Measurements from ENCODE around the gene PRSS12. TPM values are rescaled to one million over a fixed set of nuclear protein-coding genes. Genes with fewer than 3 reads are reported as not detected.

The PRSS12 gene
- total and polyA plus RNA-seq, 2 experiments from 2014 or later, result 0.42 to 0.48 TPM

- H3K4me3 ChIP-seq, result no peak overlapping the region
- no peaks in the 10 kb centered on the region for H3K27me3 ChIP-seq
- no peaks in the 10 kb centered on the region for H3K36me3 ChIP-seq
- no peaks in the 10 kb centered on the region for H3K9me3 ChIP-seq (ENCODE audit: low read depth)
- TF ChIP-seq CTCF (IDR thresholded peaks at IDR 0.05; ENCODE audit: low read depth, low read length), result no peak
- DNase-seq (ENCODE audit: low read depth in 1 of 2, low spot score in 1 of 2), result no peak
- H3K27ac ChIP-seq, result no peak overlapping the region
- H3K4me1 ChIP-seq (ENCODE audit: low read depth), result no peaks in the 10 kb centered on the region
Observed at GRCh38 chr4:118338981-118339765, 13.6 kb downstream of the PRSS12 start.

- H3K27ac ChIP-seq, result no peak overlapping the region
- no peaks in the 10 kb centered on the region for H3K27me3 ChIP-seq
- no peak for TF ChIP-seq CTCF (IDR thresholded peaks at IDR 0.05; ENCODE audit: low read depth, low read length)
- no peaks in the 10 kb centered on the region for H3K9me3 ChIP-seq (ENCODE audit: low read depth)
- H3K4me3 ChIP-seq, result no peak overlapping the region
- no peaks in the 10 kb centered on the region for H3K36me3 ChIP-seq
- no peak for DNase-seq (ENCODE audit: low read depth in 1 of 2, low spot score in 1 of 2)
- no peaks in the 10 kb centered on the region for H3K4me1 ChIP-seq (ENCODE audit: low read depth)
Observed at GRCh38 chr4:118338518-118338917, 14.3 kb downstream of the PRSS12 start.

- no peaks in the 10 kb centered on the region for H3K4me1 ChIP-seq (ENCODE audit: low read depth)
- DNase-seq (ENCODE audit: low read depth in 1 of 2, low spot score in 1 of 2), result no peak
- H3K4me3 ChIP-seq, result no peak overlapping the region
- no peaks in the 10 kb centered on the region for H3K9me3 ChIP-seq (ENCODE audit: low read depth)
- no peaks in the 10 kb centered on the region for H3K27me3 ChIP-seq
- H3K36me3 ChIP-seq, result no peaks in the 10 kb centered on the region
- TF ChIP-seq CTCF (IDR thresholded peaks at IDR 0.05; ENCODE audit: low read depth, low read length), result no peak
- H3K27ac ChIP-seq, result no peak overlapping the region
Observed at GRCh38 chr4:118337954-118338353, 14.8 kb downstream of the PRSS12 start.

GRCh38 chr4:118335774-118336173 is 17.0 kb downstream of the PRSS12 start:
- no peak overlapping the region for H3K27ac ChIP-seq
- H3K27me3 ChIP-seq, result no peaks in the 10 kb centered on the region
- H3K4me3 ChIP-seq, result no peak overlapping the region
- H3K9me3 ChIP-seq (ENCODE audit: low read depth), result no peaks in the 10 kb centered on the region
- no peak for DNase-seq (ENCODE audit: low read depth in 1 of 2, low spot score in 1 of 2)
- H3K36me3 ChIP-seq, result no peaks in the 10 kb centered on the region
- H3K4me1 ChIP-seq (ENCODE audit: low read depth), result no peaks in the 10 kb centered on the region
- TF ChIP-seq CTCF (IDR thresholded peaks at IDR 0.05; ENCODE audit: low read depth, low read length), result no peak

- no peak overlapping the region for H3K4me3 ChIP-seq
- no peak for DNase-seq (ENCODE audit: low read depth in 1 of 2, low spot score in 1 of 2)
- no peaks in the 10 kb centered on the region for H3K36me3 ChIP-seq
- no peaks in the 10 kb centered on the region for H3K4me1 ChIP-seq (ENCODE audit: low read depth)
- H3K9me3 ChIP-seq (ENCODE audit: low read depth), result no peaks in the 10 kb centered on the region
- no peaks in the 10 kb centered on the region for H3K27me3 ChIP-seq
- H3K27ac ChIP-seq, result no peak overlapping the region
- no peak for TF ChIP-seq CTCF (IDR thresholded peaks at IDR 0.05; ENCODE audit: low read depth, low read length)
Observed at GRCh38 chr4:118335324-118335723, 17.5 kb downstream of the PRSS12 start.

All from cardiac muscle cell (in vitro differentiated cells and primary cell).